HG02870 (cell line): ENCODE measurements around the gene KCNH2.
"Not testable (repeated sequence)": the region's sequence is repeated elsewhere in the genome, so short reads cannot be mapped to it uniquely, and the experiment has no call there.

Experiments used
- ATAC-seq: cut with Tn5 transposase; IDR thresholded peaks from one replicate; pipeline ENCODE4 v1.9.1; 2021; ENCODE audit warnings: mild to moderate bottlenecking, moderate library complexity; ENCODE audit not compliant: unreplicated experiment

Gene KCNH2

GRCh38 chr7:151011616-151012015 is 33.5 kb upstream of the KCNH2 start:
- not testable (repeated sequence) for ATAC-seq

GRCh38 chr7:151011097-151011409 is 32.9 kb upstream of the KCNH2 start:
- ATAC-seq: no peak

DNA sequence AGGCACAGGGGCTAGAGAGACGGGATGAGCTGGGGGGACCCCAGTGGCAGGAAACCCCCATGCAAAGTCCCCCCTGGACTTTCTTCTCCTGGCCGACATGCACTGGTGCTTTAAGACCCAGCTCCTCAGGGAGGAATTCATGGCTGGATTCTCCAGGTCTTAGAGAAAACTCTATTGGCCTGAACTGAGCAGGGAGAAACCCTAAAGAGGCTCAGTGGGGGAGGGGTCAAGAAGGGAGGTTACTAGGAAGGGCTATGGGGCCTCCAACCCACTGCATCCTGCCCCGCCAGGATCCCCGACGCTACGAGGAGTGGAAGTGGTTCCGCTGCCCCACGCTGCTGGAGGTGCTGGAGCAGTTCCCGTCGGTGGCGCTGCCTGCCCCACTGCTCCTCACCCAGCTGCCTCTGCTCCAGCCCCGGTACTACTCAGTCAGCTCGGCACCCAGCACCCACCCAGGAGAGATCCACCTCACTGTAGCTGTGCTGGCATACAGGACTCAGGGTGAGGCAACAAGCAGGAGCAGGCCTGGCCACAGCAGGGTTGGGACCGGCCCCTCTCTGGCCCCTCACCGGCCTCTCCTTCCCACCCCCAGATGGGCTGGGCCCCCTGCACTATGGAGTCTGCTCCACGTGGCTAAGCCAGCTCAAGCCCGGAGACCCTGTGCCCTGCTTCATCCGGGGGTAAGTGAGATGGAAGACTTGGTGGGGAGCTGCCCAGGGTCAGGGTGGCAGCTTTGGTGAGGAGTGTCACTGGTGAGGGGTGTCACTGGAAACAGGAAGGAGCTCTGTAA is 32.4 kb upstream of the KCNH2 start:
- no peak for ATAC-seq

DNA sequence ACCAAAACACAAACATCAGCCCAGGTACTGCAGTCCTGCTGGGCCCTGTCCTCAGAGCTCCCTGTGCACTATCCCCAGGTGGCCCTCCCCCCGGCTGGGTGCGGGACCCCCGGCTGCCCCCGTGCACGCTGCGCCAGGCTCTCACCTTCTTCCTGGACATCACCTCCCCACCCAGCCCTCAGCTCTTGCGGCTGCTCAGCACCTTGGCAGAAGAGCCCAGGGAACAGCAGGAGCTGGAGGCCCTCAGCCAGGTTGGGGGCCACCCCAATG is 31.9 kb upstream of the KCNH2 start:
- ATAC-seq: no peak

- ATAC-seq: no peak
These were observed 31.4 kb upstream of the KCNH2 start for GRCh38 chr7:151009327-151010036.

DNA sequence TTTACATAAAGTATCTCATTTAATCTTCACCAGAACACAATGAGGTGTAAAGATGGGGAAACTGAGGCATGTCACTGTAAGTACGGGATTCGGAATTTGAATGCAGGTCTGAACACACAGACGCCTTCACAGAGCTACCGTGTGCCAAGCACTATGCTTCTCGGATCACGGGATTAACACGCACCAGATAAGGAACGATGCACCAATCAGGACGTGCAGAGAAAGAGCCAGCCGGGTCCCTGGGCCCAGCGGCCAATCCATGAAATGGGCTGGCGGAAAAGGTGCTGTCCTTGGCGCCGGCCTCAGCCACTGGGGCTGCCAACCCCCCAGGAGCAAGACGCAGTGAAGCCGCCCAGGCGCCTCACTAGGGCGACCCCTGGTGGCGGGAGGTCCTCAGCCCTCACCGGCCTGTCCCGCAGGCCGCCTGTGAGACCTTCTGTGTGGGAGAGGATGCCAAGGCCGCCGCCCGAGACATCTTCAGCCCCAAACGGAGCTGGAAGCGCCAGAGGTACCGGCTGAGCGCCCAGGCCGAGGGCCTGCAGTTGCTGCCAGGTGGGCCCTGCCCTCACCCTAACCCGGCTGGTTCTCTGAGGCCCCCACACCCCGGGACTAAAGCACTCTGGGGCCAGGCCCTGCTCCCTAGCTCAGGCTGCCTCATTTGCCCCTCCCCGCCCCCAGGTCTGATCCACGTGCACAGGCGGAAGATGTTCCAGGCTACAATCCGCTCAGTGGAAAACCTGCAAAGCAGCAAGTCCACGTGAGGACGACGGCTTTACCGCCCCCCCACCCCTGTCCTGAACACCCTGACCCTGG is 30.6 kb upstream of the KCNH2 start:
- ATAC-seq: no peak

GRCh38 chr7:151008143-151008510 is 30.0 kb upstream of the KCNH2 start:
- ATAC-seq: no peak

DNA sequence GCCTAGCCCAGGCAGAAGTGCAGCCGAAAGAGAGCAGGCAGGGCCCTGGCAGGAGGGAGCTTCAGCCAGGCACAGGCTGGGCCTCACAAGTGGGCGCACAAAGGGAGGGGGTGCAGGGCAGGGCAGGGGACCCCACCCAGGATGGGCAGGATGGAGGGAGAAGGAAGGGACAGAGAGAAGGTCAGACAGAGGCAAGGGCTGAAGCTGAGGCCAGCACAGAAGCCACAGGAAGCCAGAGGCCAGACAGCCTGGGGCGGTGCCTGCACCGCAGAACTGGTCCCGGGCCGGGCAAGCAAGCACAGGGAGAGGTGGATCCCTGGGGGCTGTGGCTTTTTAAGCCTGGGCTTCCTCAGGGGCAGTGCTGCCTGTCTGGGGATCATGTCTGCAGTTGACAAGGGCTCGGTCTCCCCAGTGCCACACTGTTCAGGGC is 29.4 kb upstream of the KCNH2 start:
- ATAC-seq: no peak

- no peak for ATAC-seq
These were observed 28.6 kb upstream of the KCNH2 start for GRCh38 chr7:151006590-151007300.

DNA sequence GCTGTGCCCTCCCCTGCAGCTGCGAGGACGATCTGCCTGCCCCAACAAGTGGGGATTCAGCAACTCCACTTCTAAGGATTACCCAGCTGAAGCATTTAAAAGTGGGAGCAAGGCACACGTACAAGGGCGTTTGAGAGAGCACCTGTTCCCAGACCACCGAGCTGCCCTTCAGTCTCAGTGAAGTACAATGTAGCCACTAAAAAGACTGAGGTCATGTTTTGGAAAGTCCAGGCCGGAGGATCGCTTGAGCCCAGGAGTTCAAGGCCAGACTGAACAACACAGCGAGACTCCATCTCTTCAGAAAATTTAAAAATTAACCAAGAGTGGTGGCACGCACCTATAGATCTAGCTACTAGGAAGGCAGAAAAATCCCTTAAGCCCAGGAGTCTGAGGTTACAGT is 27.4 kb upstream of the KCNH2 start:
- no peak for ATAC-seq

DNA sequence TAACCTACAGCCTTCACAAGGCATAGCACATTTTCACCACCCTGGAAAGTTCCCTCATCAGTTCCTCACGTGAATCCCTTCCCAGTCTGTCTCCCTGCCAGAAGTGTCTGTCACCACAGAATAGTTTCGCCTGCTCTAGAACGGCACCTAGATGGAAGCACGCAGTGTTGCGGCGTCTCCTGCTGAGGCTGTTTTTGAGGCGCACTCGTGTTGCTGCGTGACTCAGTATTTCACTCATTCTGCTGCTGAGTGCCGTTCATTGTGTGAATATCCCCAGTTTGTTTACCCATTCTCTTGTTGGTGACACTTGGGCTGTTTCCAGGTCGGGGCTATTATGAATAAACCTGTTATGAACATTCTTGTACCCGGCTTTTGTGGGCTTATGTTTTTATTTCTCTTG is 25.5 kb upstream of the KCNH2 start:
- no peak for ATAC-seq

GRCh38 chr7:151001546-151001945 is 23.4 kb upstream of the KCNH2 start:
- no peak for ATAC-seq

GRCh38 chr7:151000897-151001495 is 22.9 kb upstream of the KCNH2 start:
- no peak for ATAC-seq

- no peak for ATAC-seq
These were observed 21.5 kb upstream of the KCNH2 start for GRCh38 chr7:150999497-151000230.

DNA sequence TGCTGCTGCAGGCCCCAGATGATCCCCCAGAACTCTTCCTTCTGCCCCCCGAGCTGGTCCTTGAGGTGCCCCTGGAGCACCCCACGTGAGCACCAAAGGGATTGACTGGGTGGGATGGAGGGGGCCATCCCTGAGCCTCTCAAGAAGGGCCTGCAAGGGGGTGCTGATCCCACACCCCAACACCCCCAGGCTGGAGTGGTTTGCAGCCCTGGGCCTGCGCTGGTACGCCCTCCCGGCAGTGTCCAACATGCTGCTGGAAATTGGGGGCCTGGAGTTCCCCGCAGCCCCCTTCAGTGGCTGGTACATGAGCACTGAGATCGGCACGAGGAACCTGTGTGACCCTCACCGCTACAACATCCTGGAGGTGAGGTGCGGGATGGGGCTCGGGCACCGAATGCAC is 20.9 kb upstream of the KCNH2 start:
- ATAC-seq: no peak

DNA sequence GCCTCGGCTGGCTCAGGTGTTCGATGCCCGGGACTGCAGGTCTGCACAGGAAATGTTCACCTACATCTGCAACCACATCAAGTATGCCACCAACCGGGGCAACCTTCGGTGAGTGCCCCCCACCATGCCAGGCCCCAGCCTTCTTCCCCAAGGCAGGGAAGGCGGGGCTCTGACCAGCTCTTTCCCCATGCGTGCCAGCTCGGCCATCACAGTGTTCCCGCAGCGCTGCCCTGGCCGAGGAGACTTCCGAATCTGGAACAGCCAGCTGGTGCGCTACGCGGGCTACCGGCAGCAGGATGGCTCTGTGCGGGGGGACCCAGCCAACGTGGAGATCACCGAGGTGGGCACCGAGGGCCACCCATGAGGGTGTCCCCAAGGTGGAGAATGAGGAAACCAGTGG is 20.2 kb upstream of the KCNH2 start:
- ATAC-seq: no peak

DNA sequence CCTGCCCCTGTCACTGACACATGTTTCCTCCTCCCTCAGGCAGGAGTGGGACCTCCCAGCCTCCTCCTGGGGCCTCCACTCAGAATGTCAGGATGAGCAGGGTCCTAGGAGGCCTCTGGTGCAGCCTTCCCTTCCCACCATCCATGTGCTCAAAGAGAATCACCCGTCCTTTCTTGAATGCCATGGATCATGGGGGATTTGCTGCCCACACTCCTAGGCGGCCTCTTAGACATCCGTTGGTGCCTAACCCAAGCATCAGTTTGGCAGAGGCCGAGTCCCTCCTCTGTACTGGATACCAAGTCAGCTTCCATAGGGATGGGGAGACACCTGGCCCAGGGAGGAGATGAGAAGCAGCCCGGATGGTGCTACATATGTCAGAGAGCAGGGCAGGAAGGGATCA is 19.7 kb upstream of the KCNH2 start:
- no peak for ATAC-seq

DNA sequence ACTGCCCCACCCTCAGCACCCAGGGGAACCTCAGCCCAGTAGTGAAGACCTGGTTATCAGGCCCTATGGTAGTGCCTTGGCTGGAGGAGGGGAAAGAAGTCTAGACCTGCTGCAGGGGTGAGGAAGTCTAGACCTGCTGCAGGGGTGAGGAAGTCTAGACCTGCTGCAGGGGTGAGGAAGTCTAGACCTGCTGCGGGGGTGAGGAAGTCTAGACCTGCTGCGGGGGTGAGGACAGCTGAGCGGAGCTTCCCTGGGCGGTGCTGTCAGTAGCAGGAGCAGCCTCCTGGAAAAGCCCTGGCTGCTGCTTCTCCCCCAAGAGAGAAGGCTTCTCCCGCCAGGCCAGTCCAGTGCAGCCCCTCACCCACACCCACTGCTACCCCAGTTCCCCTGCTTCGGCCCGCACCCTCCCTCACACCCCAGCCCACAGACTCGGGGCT is 19.0 kb upstream of the KCNH2 start:
- ATAC-seq: no peak

DNA sequence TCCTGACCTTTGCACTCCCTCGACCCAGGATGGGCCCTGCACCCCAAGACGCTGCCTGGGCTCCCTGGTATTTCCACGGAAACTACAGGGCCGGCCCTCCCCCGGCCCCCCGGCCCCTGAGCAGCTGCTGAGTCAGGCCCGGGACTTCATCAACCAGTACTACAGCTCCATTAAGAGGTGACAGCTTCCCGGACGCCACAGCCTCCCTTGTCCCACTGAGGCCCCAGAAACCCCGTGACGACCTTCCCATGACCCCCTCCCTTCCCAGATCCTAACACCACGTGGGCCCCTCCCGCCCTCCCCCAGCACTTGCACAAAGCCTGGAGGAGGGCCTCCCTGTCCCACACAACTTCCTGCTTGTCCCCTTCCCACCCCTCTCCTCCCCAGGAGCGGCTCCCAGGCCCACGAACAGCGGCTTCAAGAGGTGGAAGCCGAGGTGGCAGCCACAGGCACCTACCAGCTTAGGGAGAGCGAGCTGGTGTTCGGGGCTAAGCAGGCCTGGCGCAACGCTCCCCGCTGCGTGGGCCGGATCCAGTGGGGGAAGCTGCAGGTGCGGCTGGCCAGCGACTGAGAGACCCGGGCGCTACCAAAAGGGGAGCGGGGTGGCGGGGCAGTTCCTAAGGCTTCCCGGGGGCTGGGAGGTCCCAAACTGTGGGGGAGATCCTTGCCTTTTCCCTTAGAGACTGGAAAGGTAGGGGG is 18.4 kb upstream of the KCNH2 start:
- ATAC-seq: no peak
